H1 (cell line): ENCODE measurements around the gene IGFBP4. TPM values are rescaled to one million over a fixed set of nuclear protein-coding genes. Genes with fewer than 3 reads are reported as not detected.

Experiments
- CTCF ChIA-PET: fragments of 300-600 bp; sonication (Branson Sonifier 250); formaldehyde crosslinking; loops from one replicate; lab custom pipeline; 2021; ENCODE audit not compliant: partially characterized antibody; lab: Charles Lee
- POLR2A ChIA-PET: fragments of 300-600 bp; sonication (Branson Sonifier 250); formaldehyde crosslinking; loops from one replicate; lab custom pipeline; 2021; ENCODE audit warnings: inconsistent platforms; ENCODE audit not compliant: partially characterized antibody; lab: Charles Lee
- DNase-seq, 2 experiments: peaks; one replicate each; pipeline versions ENCODE4 v3.0.0 to v3.0.0-alpha.2; 2010 to 2022; ENCODE audit warnings: low spot score in 2 of 2, low read depth in 1 of 2, mixed read lengths in 1 of 2
- FAIRE-seq: peaks from 2 replicates; lab custom pipeline; 2011; peaks lifted over from hg19 to GRCh38; lab: Jason Lieb, UNC
- H2AFZ ChIP-seq: 2 replicates; pipeline ENCODE4 v1.8.1; 2012; ENCODE audit warnings: low read length, inconsistent platforms
- H2AK5ac ChIP-seq: 2 replicates; pipeline ENCODE4 v1.6.1; 2013; ENCODE audit warnings: low read depth, low read length
- H2BK120ac ChIP-seq: replicated peaks from 2 replicates; pipeline ENCODE3; 2013; ENCODE audit warnings: low read depth, low read length, inconsistent platforms
- H2BK12ac ChIP-seq: 2 replicates; pipeline ENCODE4 v1.6.1; 2013; ENCODE audit warnings: low read depth, low read length
- H2BK15ac ChIP-seq: 2 replicates; pipeline ENCODE4 v1.6.1; 2013; ENCODE audit warnings: low read length
- H2BK20ac ChIP-seq: 2 replicates; pipeline ENCODE4 v1.6.1; 2013; ENCODE audit warnings: low read length
- H2BK5ac ChIP-seq: 2 replicates; pipeline ENCODE4 v1.6.1; 2013; ENCODE audit warnings: low read depth, low read length
- H3K14ac ChIP-seq: 2 replicates; pipeline ENCODE4 v1.6.1; 2013; ENCODE audit warnings: inconsistent platforms; ENCODE audit not compliant: insufficient read length
- H3K18ac ChIP-seq: 2 replicates; pipeline ENCODE4 v1.6.1; 2013; ENCODE audit warnings: low read length; ENCODE audit errors: extremely low read depth
- H3K23ac ChIP-seq: 2 replicates; pipeline ENCODE4 v1.6.1; 2013; ENCODE audit warnings: inconsistent platforms; ENCODE audit not compliant: insufficient read length
- H3K23me2 ChIP-seq: 2 replicates; pipeline ENCODE4 v1.6.1; 2013; ENCODE audit warnings: low read depth, low read length
- H3K27ac ChIP-seq: 2 replicates; pipeline ENCODE4 v1.6.1; 2011; ENCODE audit warnings: low read depth, low read length, inconsistent platforms
- H3K27me3 ChIP-seq, 4 experiments: replicated peaks in 1 of 4; 1 replicate in 1 of 4; 2 replicates in 3 of 4; pipeline versions ENCODE4 v1.6.1 to v1.8.1; 2011 to 2013; ENCODE audit warnings: low read length in 3 of 4, mild to moderate bottlenecking in 3 of 4, inconsistent platforms in 2 of 4, mixed read lengths in 2 of 4, moderate library complexity in 1 of 4; ENCODE audit not compliant: control insufficient read depth in 3 of 4, insufficient read depth in 3 of 4; ENCODE audit errors: extremely low read depth in 1 of 4
- H3K36me3 ChIP-seq, 4 experiments: 2 replicates each; pipeline versions ENCODE4 v1.6.1 to v1.8.1; 2011 to 2013; ENCODE audit warnings: mild to moderate bottlenecking in 4 of 4, low read length in 3 of 4, moderate library complexity in 2 of 4, control low read depth in 1 of 4, inconsistent platforms in 1 of 4; ENCODE audit not compliant: insufficient read depth in 4 of 4, control insufficient read depth in 2 of 4
- H3K4ac ChIP-seq: replicated peaks from 2 replicates; pipeline ENCODE3; 2013; ENCODE audit warnings: low read length, low read depth, mixed read lengths, inconsistent platforms; ENCODE audit not compliant: insufficient read length
- H3K4me1 ChIP-seq, 4 experiments: replicated peaks in 1 of 4; 1 replicate in 1 of 4; 2 replicates in 3 of 4; pipeline versions ENCODE4 v1.6.1 to v1.8.1; 2011 to 2013; ENCODE audit warnings: low read length in 3 of 4, inconsistent platforms in 2 of 4, mixed read lengths in 1 of 4; ENCODE audit not compliant: insufficient read depth in 4 of 4, control insufficient read depth in 3 of 4
- H3K4me2 ChIP-seq, 2 experiments: 2 replicates each; pipeline versions ENCODE4 v1.6.1 to v1.8.1; 2011 to 2013; ENCODE audit warnings: low read depth in 2 of 2, low read length in 2 of 2, control low read depth in 1 of 2, inconsistent platforms in 1 of 2, mild to moderate bottlenecking in 1 of 2; ENCODE audit not compliant: insufficient read depth in 1 of 2
- H3K4me3 ChIP-seq, 4 experiments: fragments of 200-600, 300-600 bp in 1 of 4; sonication (generic), shearing (Covaris generic), sonication (Bioruptor Twin) in 1 of 4; 2 replicates each; pipeline versions ENCODE4 v1.5.1 to v1.8.1; 2011 to 2016; ENCODE audit warnings: low read length in 4 of 4, low read depth in 3 of 4, control low read depth in 2 of 4, inconsistent platforms in 2 of 4, mild to moderate bottlenecking in 2 of 4, mixed read lengths in 1 of 4, moderate library complexity in 1 of 4; ENCODE audit not compliant: insufficient read depth in 2 of 4; ENCODE audit errors: extremely low read depth in 1 of 4
- H3K56ac ChIP-seq: replicated peaks from 2 replicates; pipeline ENCODE3; 2013; ENCODE audit warnings: low read depth, mild to moderate bottlenecking, mixed read lengths, low read length, inconsistent platforms; ENCODE audit not compliant: insufficient read length
- H3K79me1 ChIP-seq: 2 replicates; pipeline ENCODE4 v1.6.1; 2013; ENCODE audit warnings: low read depth, low read length, control low read depth
- H3K79me2 ChIP-seq, 2 experiments: 2 replicates each; pipeline versions ENCODE4 v1.6.1 to v1.8.1; 2012 to 2013; ENCODE audit warnings: low read length in 2 of 2, mild to moderate bottlenecking in 2 of 2, inconsistent platforms in 1 of 2; ENCODE audit not compliant: insufficient read depth in 2 of 2, control insufficient read depth in 1 of 2
- H3K9ac ChIP-seq, 4 experiments: replicated peaks in 1 of 4; 1 replicate in 1 of 4; 2 replicates in 3 of 4; pipeline versions ENCODE4 v1.6.1 to v1.8.1; 2011 to 2013; ENCODE audit warnings: low read depth in 3 of 4, low read length in 3 of 4, control low read depth in 2 of 4, mild to moderate bottlenecking in 2 of 4, moderate library complexity in 2 of 4, inconsistent platforms in 1 of 4; ENCODE audit errors: extremely low read depth in 1 of 4
- H3K9me3 ChIP-seq, 2 experiments: 2 replicates each; pipeline versions ENCODE4 v1.6.1 to v1.8.1; 2012 to 2013; ENCODE audit warnings: mild to moderate bottlenecking in 2 of 2, moderate library complexity in 2 of 2, control low read depth in 1 of 2, inconsistent platforms in 1 of 2, low read depth in 1 of 2, low read length in 1 of 2, mixed read lengths in 1 of 2; ENCODE audit not compliant: insufficient read depth in 2 of 2
- H4K20me1 ChIP-seq, 2 experiments: replicated peaks in 1 of 2; 2 replicates each; pipeline versions ENCODE3 to v1.8.1; 2011 to 2013; ENCODE audit warnings: inconsistent platforms in 2 of 2, low read length in 2 of 2, mild to moderate bottlenecking in 1 of 2; ENCODE audit not compliant: insufficient read depth in 2 of 2, control insufficient read depth in 1 of 2
- H4K5ac ChIP-seq: 2 replicates; pipeline ENCODE4 v1.6.1; 2013; ENCODE audit warnings: low read length, low read depth, mixed read lengths, inconsistent platforms; ENCODE audit not compliant: insufficient read length
- H4K8ac ChIP-seq: 2 replicates; pipeline ENCODE4 v1.8.0; 2013; ENCODE audit warnings: mild to moderate bottlenecking, moderate library complexity, low read length, inconsistent platforms; ENCODE audit not compliant: insufficient read depth; ENCODE audit errors: extremely low read depth
- H4K91ac ChIP-seq: replicated peaks from 2 replicates; pipeline ENCODE3; 2013; ENCODE audit warnings: low read length, mixed read lengths, inconsistent platforms; ENCODE audit not compliant: insufficient read length
- BRCA1 ChIP-seq: IDR thresholded peaks from 2 replicates; pipeline ENCODE4 v1.6.1; 2012; ENCODE audit warnings: low read depth, low read length, improper control_type of control experiment
- CHD1 ChIP-seq: IDR thresholded peaks from 2 replicates; pipeline ENCODE4 v1.6.1; 2012; ENCODE audit warnings: low read depth, low read length, improper control_type of control experiment
- E2F6 ChIP-seq: IDR thresholded peaks from 2 replicates; pipeline ENCODE4 v1.6.1; 2012; ENCODE audit warnings: inconsistent platforms
- EP300 ChIP-seq, 2 experiments: IDR thresholded peaks; 1 replicate in 1 of 2; 2 replicates in 1 of 2; pipeline ENCODE4 v1.6.1; 2011 to 2012; ENCODE audit warnings: low read depth in 2 of 2, low read length in 2 of 2, mild to moderate bottlenecking in 2 of 2, borderline replicate concordance in 1 of 2, inconsistent platforms in 1 of 2, moderate library complexity in 1 of 2
- EZH2 ChIP-seq: fragments of 200-600 bp; sonication (generic); IDR thresholded peaks from 2 replicates; pipeline ENCODE4 v1.7.1; 2012; ENCODE audit warnings: low read depth, mild to moderate bottlenecking, moderate library complexity, low read length, inconsistent platforms; ENCODE audit not compliant: severe bottlenecking
- JUND ChIP-seq: IDR thresholded peaks from 2 replicates; pipeline ENCODE4 v1.6.1; 2011; ENCODE audit warnings: mild to moderate bottlenecking, improper control_type of control experiment, low read length
- MAX ChIP-seq: IDR thresholded peaks from 2 replicates; pipeline ENCODE4 v1.6.1; 2012; ENCODE audit warnings: inconsistent platforms
- RXRA ChIP-seq: IDR thresholded peaks from 2 replicates; pipeline ENCODE4 v1.6.1; 2011; ENCODE audit warnings: low read depth, mild to moderate bottlenecking, low read length, moderate library complexity; ENCODE audit not compliant: insufficient read depth
- SIN3A ChIP-seq, 2 experiments: IDR thresholded peaks in 1 of 2; conservative IDR thresholded peaks in 1 of 2; 2 replicates each; pipeline ENCODE4 v1.6.1; 2011 to 2012; ENCODE audit warnings: low read length in 2 of 2, improper control_type of control experiment in 1 of 2, low read depth in 1 of 2, mild to moderate bottlenecking in 1 of 2
- TEAD4 ChIP-seq: IDR thresholded peaks from 2 replicates; pipeline ENCODE4 v1.6.1; 2012; ENCODE audit warnings: low read depth, low read length, inconsistent platforms, mixed read lengths
- WGBS, 2 experiments: shearing (Covaris generic) in 1 of 2; methylation state at CpG; one replicate each; pipeline versions ENCODE4 v1.1.6 to v1.1.7; 2013 to 2015; ENCODE audit warnings: low lambda C conversion rate in 2 of 2, mixed read lengths in 2 of 2, inconsistent platforms in 1 of 2, low coverage in 1 of 2, missing lambda C conversion rate in 1 of 2; ENCODE audit not compliant: insufficient replicate concordance in 2 of 2, insufficient coverage in 1 of 2, insufficient read length in 1 of 2; ENCODE audit errors: extremely low coverage in 1 of 2, missing lambda C conversion rate in 1 of 2; 5-methylcytosine and 5-hydroxymethylcytosine counted together
- polyA plus RNA-seq, 7 experiments: library from polyadenylated mRNA; depleted of rRNA in 3 of 7; stranded (reverse) in 5 of 7; unstranded in 2 of 7; fragments of >200 nt in 5 of 7; fragments of 200-250 nt in 2 of 7; gene quantifications; 1 replicate in 5 of 7; 2 replicates in 1 of 7; 4 replicates in 1 of 7; pipeline versions ENCODE4 v1.2.1 to v1.2.3, GENCODE V29; 2011 to 2013; ENCODE audit warnings: missing spikeins in 2 of 7, mixed read lengths in 2 of 7
- total RNA-seq: library from RNA; stranded (reverse); fragmentation: NEBNext Ultra II Directional; extraction: Animal tissue kit (Norgen Biotek cat#: 25700); gene quantifications from 2 replicates; pipeline ENCODE4 v1.2.1, GENCODE V29; 2021

The IGFBP4 gene
- total and polyA plus RNA-seq, 2 of the 8 experiments (the other 6 are each of a cell fraction or from before 2014, with no cell fraction given), result 85.5 to 105 TPM

GRCh38 chr17:40475234-40475908, 32.1 kb downstream of the IGFBP4 start:
- ChIA-PET CTCF (interaction anchor here (0.5 to 34.1 kb wide), 57 partner anchors 9 to 1255 kb away, joined by 3 to 739 read pairs (median 4); partner anchors contain the start of genes IGFBP4, TNS4 and TOP2A), POLR2A (interaction anchor here (0.6 to 1.7 kb wide), 21 partner anchors 8 to 130 kb away, joined by 3 to 11 read pairs (median 4); partner anchors contain the start of gene TOP2A)
- no peak overlapping the region for H2BK120ac ChIP-seq
- H3K4ac ChIP-seq, result no peak overlapping the region
- FAIRE-seq (no peak), DNase-seq (no peak)
- no peaks in the 10 kb centered on the region for H3K36me3 ChIP-seq
- no peaks in the 10 kb centered on the region; the same call in 1 of the 2 replicates for H3K23me2 ChIP-seq
- no peak overlapping the region for H3K9ac ChIP-seq
- peak overlapping the region; percentile 80; the same call in 1 of the 2 replicates for H2BK20ac ChIP-seq
- H4K91ac ChIP-seq, result peak overlapping the region; percentile 29
- 85% methylated on average over 18 of the region's 18 CpGs; no CpG with 5 or more reads in 1 of the 2 experiments for WGBS, 2 experiments
- no peaks in the 10 kb centered on the region for H3K79me2 ChIP-seq
- peaks cover 3 to 15% (median 10%) of the 10 kb centered on the region in 4 experiments for H3K4me1 ChIP-seq
- no peak overlapping the region; the same call in 1 of the 2 replicates for H2AK5ac ChIP-seq
- H2BK5ac ChIP-seq, result peak overlapping the region; percentile 2; the same call in 1 of the 2 replicates
- peaks cover 4 to 12% of the 10 kb centered on the region in 2 experiments; a peak in 2 of 4 replicates for H3K9me3 ChIP-seq
- no peak overlapping the region for H2AFZ ChIP-seq
- H3K4me3 ChIP-seq, result no peak overlapping the region
- no peak overlapping the region for H3K4me2 ChIP-seq
- H2BK15ac ChIP-seq, result peak overlapping the region; percentile 1; the same call in 1 of the 2 replicates
- no peaks in the 10 kb centered on the region for H3K79me1 ChIP-seq
- no peak overlapping the region for H3K23ac ChIP-seq
- no peak overlapping the region for H4K5ac ChIP-seq
- H3K27ac ChIP-seq, result no peak overlapping the region
- H2BK12ac ChIP-seq, result peak overlapping the region; percentile 77; the same call in 1 of the 2 replicates
- no peaks in the 10 kb centered on the region for H4K20me1 ChIP-seq
- H3K18ac ChIP-seq, result peak overlapping the region; percentile 97
- no peak overlapping the region for H3K56ac ChIP-seq
- H3K14ac ChIP-seq, result no peak overlapping the region
- no peaks in the 10 kb centered on the region; a peak in 1 of 7 replicates for H3K27me3 ChIP-seq
- H4K8ac ChIP-seq, result no peak overlapping the region
- TF ChIP-seq RXRA (no peak), SIN3A (conservative IDR thresholded peaks at IDR 0.05 in 1 of 2, IDR thresholded peaks at IDR 0.05 in 1 of 2; ENCODE audit: low read depth in 1 of 2, low read length in 2 of 2) (no peak), JUND (no peak), MAX (no peak), EP300 (IDR thresholded peaks at IDR 0.05; ENCODE audit: borderline replicate concordance in 1 of 2, low read depth in 2 of 2, low read length in 2 of 2) (no peak), CHD1 (no peak), EZH2 (no peak), TEAD4 (no peak), E2F6 (no peak), BRCA1 (no peak)
